Endothelial cell of umbilical vein (primary cell): Measurements from ENCODE around the gene CSRP1.

ENCODE experiments used
- EZH2 ChIP-seq: IDR thresholded peaks from 2 replicates; pipeline ENCODE4 v1.6.1; 2012; ENCODE audit warnings: borderline replicate concordance, low read depth, mild to moderate bottlenecking, moderate library complexity, low read length, inconsistent platforms; ENCODE audit not compliant: severe bottlenecking
- POLR2A ChIP-seq: IDR thresholded peaks from 2 replicates; pipeline ENCODE4 v1.6.1; 2012; ENCODE audit warnings: low read depth, mild to moderate bottlenecking, control low read depth, low read length
- TF ChIP-seq, protein P1 (sequence below), 2 donors: IDR thresholded peaks; 1 replicate in 1 of 2; 2 replicates in 1 of 2; pipeline ENCODE4 v1.5.1; 2011; ENCODE audit warnings: low read length in 2 of 2, mild to moderate bottlenecking in 2 of 2, moderate library complexity in 2 of 2, control low read depth in 1 of 2, inconsistent platforms in 1 of 2, low read depth in 1 of 2; ENCODE audit not compliant: insufficient read depth in 1 of 2; ENCODE audit errors: extremely low read depth in 1 of 2

DNA sequence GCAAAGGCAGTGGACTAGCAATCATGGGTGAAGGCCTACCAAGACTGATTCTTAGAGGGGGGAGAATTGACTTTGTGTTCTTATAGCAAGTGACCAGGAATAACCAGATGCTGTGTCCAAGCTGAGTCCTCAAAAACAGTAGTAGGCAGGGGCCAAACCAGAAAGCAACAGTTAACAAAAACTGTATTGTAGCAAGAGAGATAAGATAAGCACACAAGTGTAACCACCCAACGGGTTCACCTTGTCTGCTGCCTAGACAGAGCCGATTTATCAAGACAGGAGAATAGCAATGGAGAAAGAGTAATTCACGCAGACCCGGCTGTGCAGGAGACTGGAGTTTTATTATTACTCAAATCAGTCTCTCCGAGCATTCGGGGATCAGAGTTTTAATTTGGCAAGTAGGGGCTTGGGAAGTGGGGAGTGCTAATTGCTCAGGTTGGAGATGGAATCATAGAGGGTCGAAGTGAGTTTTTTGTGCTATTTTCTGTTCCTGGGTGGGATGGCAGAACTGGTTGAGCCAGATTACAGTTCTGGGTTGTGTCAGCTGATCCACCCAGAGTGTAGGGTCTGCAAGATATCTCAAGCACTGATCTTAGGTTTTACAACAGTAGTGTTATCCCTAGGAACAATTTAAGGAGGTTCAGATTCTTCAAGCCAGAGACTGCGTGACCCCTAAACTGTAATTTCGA, 8.3 kb upstream of the CSRP1 start:
- TF ChIP-seq POLR2A (no peak), EZH2 (no peak)
- TF ChIP-seq, protein P1, sequence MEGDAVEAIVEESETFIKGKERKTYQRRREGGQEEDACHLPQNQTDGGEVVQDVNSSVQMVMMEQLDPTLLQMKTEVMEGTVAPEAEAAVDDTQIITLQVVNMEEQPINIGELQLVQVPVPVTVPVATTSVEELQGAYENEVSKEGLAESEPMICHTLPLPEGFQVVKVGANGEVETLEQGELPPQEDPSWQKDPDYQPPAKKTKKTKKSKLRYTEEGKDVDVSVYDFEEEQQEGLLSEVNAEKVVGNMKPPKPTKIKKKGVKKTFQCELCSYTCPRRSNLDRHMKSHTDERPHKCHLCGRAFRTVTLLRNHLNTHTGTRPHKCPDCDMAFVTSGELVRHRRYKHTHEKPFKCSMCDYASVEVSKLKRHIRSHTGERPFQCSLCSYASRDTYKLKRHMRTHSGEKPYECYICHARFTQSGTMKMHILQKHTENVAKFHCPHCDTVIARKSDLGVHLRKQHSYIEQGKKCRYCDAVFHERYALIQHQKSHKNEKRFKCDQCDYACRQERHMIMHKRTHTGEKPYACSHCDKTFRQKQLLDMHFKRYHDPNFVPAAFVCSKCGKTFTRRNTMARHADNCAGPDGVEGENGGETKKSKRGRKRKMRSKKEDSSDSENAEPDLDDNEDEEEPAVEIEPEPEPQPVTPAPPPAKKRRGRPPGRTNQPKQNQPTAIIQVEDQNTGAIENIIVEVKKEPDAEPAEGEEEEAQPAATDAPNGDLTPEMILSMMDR (IDR thresholded peaks at IDR 0.05; ENCODE audit: extremely low read depth in 1 of 2, insufficient read depth in 1 of 2, low read depth in 1 of 2, low read length in 2 of 2): no peak
